GM18870 (cell line): ENCODE measurements around the gene PC.
"Not testable (repeated sequence)": the region's sequence is repeated elsewhere in the genome, so short reads cannot be mapped to it uniquely, and the experiment has no call there.

Experiments used
- ATAC-seq: cut with Tn5 transposase; IDR thresholded peaks from one replicate; pipeline ENCODE4 v1.9.1; 2021; ENCODE audit warnings: moderate library complexity; ENCODE audit not compliant: unreplicated experiment

The PC gene

GRCh38 chr11:66800720-66801428 lies 157.3 kb downstream of the PC start:
- no peak for ATAC-seq

GRCh38 chr11:66799815-66800214 lies 158.4 kb downstream of the PC start:
- not testable (repeated sequence) for ATAC-seq
